K562 (cell line): ENCODE data around the gene ARMC9. TPM values are rescaled to one million over a fixed set of nuclear protein-coding genes. Genes with fewer than 3 reads are reported as not detected.

Experiments used
- ATAC-seq: fragments of 200-7000 bp; cut with Tn5 transposase; 3 replicates; pipeline ENCODE4 v1.9.1; 2020; ENCODE audit warnings: moderate library complexity
- BruUV-seq: library from RNA; stranded (reverse); fragments of 400-500 nt; replicated peaks from 2 replicates; lab custom pipeline; 2021; lab: Mats Ljungman, UMichigan
- CTCF ChIA-PET: fragments of 300-600 bp; formaldehyde crosslinking; extraction: SDS; loops from one replicate; lab custom pipeline; 2021; ENCODE audit warnings: low intra/inter-chr PET ratio; lab: Yijun Ruan, JAX
- POLR2A ChIA-PET: fragments of 300-600, 350-650 bp; sonication (Branson Sonifier 250); formaldehyde crosslinking; extraction: SDS; loops from one replicate; lab custom pipeline; 2021; ENCODE audit warnings: antibody characterized with exemption, inconsistent platforms; lab: Yijun Ruan, JAX
- DNase-seq, 4 experiments: peaks; one replicate each; pipeline versions ENCODE4 v3.0.0 to v3.0.0-alpha.2; 2011 to 2018; ENCODE audit warnings: low spot score in 3 of 4, mixed read lengths in 3 of 4; ENCODE audit errors: extremely low read depth in 1 of 4
- FAIRE-seq: peaks from 2 replicates; lab custom pipeline; 2011; peaks lifted over from hg19 to GRCh38; lab: Jason Lieb, UNC
- H2AFZ ChIP-seq: 2 replicates; pipeline ENCODE4 v1.6.0; 2011; ENCODE audit warnings: low read depth, low read length, control low read depth, inconsistent platforms
- H3K27ac ChIP-seq: fragments of 200-600 bp; 3 replicates; pipeline ENCODE4 v1.8.0; 2011; ENCODE audit warnings: low read depth, mild to moderate bottlenecking, control low read depth, inconsistent platforms, low read length, moderate library complexity, mixed read lengths; ENCODE audit errors: extremely low read depth
- H3K27me3 ChIP-seq, 2 experiments: fragments of 300-600 bp in 1 of 2; 2 replicates in 1 of 2; 3 replicates in 1 of 2; pipeline versions ENCODE4 v1.6.0 to v1.8.0; 2011; ENCODE audit warnings: inconsistent platforms in 2 of 2, low read length in 2 of 2, mild to moderate bottlenecking in 1 of 2, mixed read lengths in 1 of 2, moderate library complexity in 1 of 2; ENCODE audit not compliant: control insufficient read depth in 2 of 2, insufficient read depth in 2 of 2
- H3K36me3 ChIP-seq: fragments of 300-600 bp; 3 replicates; pipeline ENCODE4 v1.8.0; 2011; ENCODE audit warnings: mild to moderate bottlenecking, low read length, inconsistent platforms; ENCODE audit not compliant: control insufficient read depth, insufficient read depth
- H3K4me1 ChIP-seq, 2 experiments: fragments of 200-600 bp in 1 of 2; replicated peaks in 1 of 2; 2 replicates in 1 of 2; 3 replicates in 1 of 2; pipeline versions ENCODE4 v1.5.1 to v1.8.0; 2011; ENCODE audit warnings: inconsistent platforms in 2 of 2, low read length in 2 of 2, mild to moderate bottlenecking in 1 of 2, mixed read lengths in 1 of 2, moderate library complexity in 1 of 2; ENCODE audit not compliant: control insufficient read depth in 2 of 2, insufficient read depth in 2 of 2
- H3K4me2 ChIP-seq: 2 replicates; pipeline ENCODE4 v1.6.1; 2011; ENCODE audit warnings: low read length, control low read depth, inconsistent platforms, mixed read lengths; ENCODE audit not compliant: insufficient read depth
- H3K4me3 ChIP-seq: fragments of 200-600 bp; sonication (generic), shearing (Covaris generic); 2 replicates; pipeline ENCODE4 v1.5.1; 2016; ENCODE audit warnings: control low read depth, inconsistent platforms
- H3K79me2 ChIP-seq: fragments of 200-600 bp; 3 replicates; pipeline ENCODE4 v1.8.0; 2011; ENCODE audit warnings: low read length, inconsistent platforms; ENCODE audit not compliant: control insufficient read depth, insufficient read depth
- H3K9ac ChIP-seq, 2 experiments: 2 replicates each; pipeline versions ENCODE4 v1.6.0 to v1.6.1; 2011; ENCODE audit warnings: low read depth in 2 of 2, low read length in 2 of 2, control low read depth in 1 of 2, inconsistent platforms in 1 of 2, mild to moderate bottlenecking in 1 of 2, mixed read lengths in 1 of 2; ENCODE audit not compliant: insufficient read depth in 1 of 2
- H3K9me1 ChIP-seq: one replicate; pipeline ENCODE4 v1.6.0; 2011; ENCODE audit warnings: inconsistent platforms, mild to moderate bottlenecking, low read length, moderate library complexity; ENCODE audit not compliant: control insufficient read depth, insufficient read depth
- H3K9me3 ChIP-seq: replicated peaks from 2 replicates; pipeline ENCODE4 v1.5.1; 2011; ENCODE audit warnings: low read depth, low read length, inconsistent platforms; ENCODE audit not compliant: control insufficient read depth, insufficient read depth
- H4K20me1 ChIP-seq: replicated peaks from 2 replicates; pipeline ENCODE4 v1.6.1; 2011; ENCODE audit warnings: low read length, inconsistent platforms, mixed read lengths; ENCODE audit not compliant: control insufficient read depth, insufficient read depth
- BRD4 ChIP-seq: fragments of 200-600 bp; sonication (generic); IDR thresholded peaks from 2 replicates; pipeline ENCODE4 v1.6.1; 2017; ENCODE audit warnings: inconsistent platforms
- ETV5 ChIP-seq: sonication (generic); formaldehyde crosslinking; IDR thresholded peaks from 2 replicates; pipeline ENCODE4 v1.4.0; 2020; ENCODE audit warnings: low read depth, mild to moderate bottlenecking, missing genetic modification reagents
- GATAD2A ChIP-seq: fragments of 450-650 bp; IDR thresholded peaks from 2 replicates; pipeline ENCODE4 v1.6.1; 2017
- JUNB ChIP-seq: fragments of 450-650 bp; formaldehyde crosslinking; conservative IDR thresholded peaks from 2 replicates; pipeline ENCODE4 v1.4.0; 2020; ENCODE audit warnings: mild to moderate bottlenecking
- MED1 ChIP-seq: sonication (generic); formaldehyde crosslinking; IDR thresholded peaks from 2 replicates; pipeline ENCODE4 v1.8.1; 2023; ENCODE audit warnings: missing genetic modification reagents, borderline replicate concordance
- MYC ChIP-seq, 2 experiments: fragments of 250-450 bp in 1 of 2; sonication (Bioruptor Pico) in 1 of 2; IDR thresholded peaks; 2 replicates each; pipeline versions ENCODE4 v1.5.1 to v1.6.1; 2012 to 2021; ENCODE audit warnings: low read depth in 2 of 2, borderline replicate concordance in 1 of 2, improper control_type of control experiment in 1 of 2, low read length in 1 of 2, mild to moderate bottlenecking in 1 of 2, moderate library complexity in 1 of 2
- THRAP3 ChIP-seq: fragments of 450-650 bp; IDR thresholded peaks from 2 replicates; pipeline ENCODE4 v1.6.1; 2016; ENCODE audit warnings: mild to moderate bottlenecking, inconsistent platforms, borderline replicate concordance
- USF1 ChIP-seq: sonication (generic); formaldehyde crosslinking; IDR thresholded peaks from 2 replicates; pipeline ENCODE4 v1.9.0; 2022; ENCODE audit warnings: mild to moderate bottlenecking, missing genetic modification reagents
- ZNF174 ChIP-seq: fragments of 250-450 bp; sonication (Bioruptor Pico); IDR thresholded peaks from 2 replicates; pipeline ENCODE4 v1.4.0; 2020; ENCODE audit warnings: mild to moderate bottlenecking
- ZNF280B ChIP-seq: fragments of 250-450 bp; sonication (Bioruptor Pico); IDR thresholded peaks from 2 replicates; pipeline ENCODE4 v1.5.1; 2021; ENCODE audit warnings: mild to moderate bottlenecking
- ZNF511 ChIP-seq: sonication (generic); formaldehyde crosslinking; IDR thresholded peaks from 2 replicates; pipeline ENCODE4 v1.8.0; 2022; ENCODE audit warnings: mild to moderate bottlenecking, missing genetic modification reagents
- WGBS: fragments of 100-300 bp; shearing (Covaris generic); methylation state at CpG from one replicate; pipeline ENCODE4 v1.1.6; 2016; ENCODE audit warnings: low coverage, mixed read lengths; ENCODE audit not compliant: insufficient coverage; ENCODE audit errors: missing lambda C conversion rate; 5-methylcytosine and 5-hydroxymethylcytosine counted together
- in situ Hi-C: fragments of 300-500 bp; cut with MboI; formaldehyde crosslinking; loops from 4 replicates; pipeline ENCODE4 v1.15.0; 2018; ENCODE audit warnings: inconsistent platforms, mixed read lengths
- intact Hi-C: fragments of 100-400 bp; cut with micrococcal nuclease; formaldehyde crosslinking; loops from 2 replicates; pipeline ENCODE4 v1.14.2; 2022
- polyA plus RNA-seq, 8 experiments: library from polyadenylated mRNA; depleted of rRNA in 4 of 8; stranded (reverse) in 5 of 8; unstranded in 3 of 8; fragments of >200 nt; fragmentation: Nextera tagmentation in 2 of 8; fragmentation: Illumina TruSeq in 1 of 8; extraction: Ambion mirVana in 2 of 8; extraction: Trizol in 1 of 8; gene quantifications; 2 replicates each; pipeline versions ENCODE4 v1.2.1 to v1.2.3, GENCODE V29; 2011 to 2014; ENCODE audit warnings: inconsistent platforms in 1 of 8, missing spikeins in 1 of 8
- total RNA-seq, 7 experiments: library from RNA; depleted of rRNA in 6 of 7; stranded (reverse); fragments of >200 nt in 6 of 7; fragmentation: Illumina TruSeq in 2 of 7; extraction: Trizol in 2 of 7; gene quantifications; 2 replicates each; pipeline versions ENCODE4 v1.2.1 to v1.2.3, GENCODE V29; 2011 to 2021; ENCODE audit warnings: low replicate concordance in 1 of 7

Gene ARMC9
- total and polyA plus RNA-seq, 9 of the 15 experiments (the other 6 are each of a cell fraction or from before 2014, with no cell fraction given): 0.36 to 2.3 (median 1.1) TPM

GRCh38 chr2:231272991-231273390 lies 74.6 kb downstream of the ARMC9 start:
- DNase-seq (no peak), ATAC-seq (no peak), FAIRE-seq (no peak)
- Histone ChIP-seq H3K9ac (no peak overlapping the region), H3K4me3 (no peak overlapping the region), H2AFZ (no peak overlapping the region), H3K27me3 (peaks cover 3 to 21% of the 10 kb centered on the region in 2 experiments; a peak in 3 of 5 replicates), H4K20me1 (no peaks in the 10 kb centered on the region), H3K36me3 (no peaks in the 10 kb centered on the region), H3K9me3 (no peaks in the 10 kb centered on the region), H3K27ac (no peak overlapping the region), H3K4me1 (no peaks in the 10 kb centered on the region), H3K9me1 (no peaks in the 10 kb centered on the region), H3K4me2 (no peak overlapping the region), H3K79me2 (no peaks in the 10 kb centered on the region)
- no TSS peak for BruUV-seq
- CTCF ChIA-PET: no interaction called here
- TF ChIP-seq ETV5 (CRISPR knock-in tag) (no peak), GATAD2A (no peak), ZNF174 (CRISPR knock-in tag) (no peak), MED1 (CRISPR knock-in tag) (no peak), ZNF511 (no peak), MYC (IDR thresholded peaks at IDR 0.05; ENCODE audit: low read depth, low read length) (no peak), MYC (CRISPR knock-in tag; IDR thresholded peaks at IDR 0.05; ENCODE audit: borderline replicate concordance, low read depth) (no peak), THRAP3 (no peak), JUNB (CRISPR knock-in tag) (no peak), ZNF280B (CRISPR knock-in tag) (no peak), USF1 (no peak), BRD4 (no peak)
- intact Hi-C loops (no loop called here), in situ Hi-C loops (no loop called here)
- POLR2A ChIA-PET: no interaction called here
- WGBS: 1% methylated on average over 4 of the region's 4 CpGs
